B cell (primary cell): ENCODE data around the gene RXFP1. TPM values are rescaled to one million over a fixed set of nuclear protein-coding genes. Genes with fewer than 3 reads are reported as not detected.

ENCODE experiments used
- ATAC-seq: fragments of 200-7000 bp; cut with Tn5 transposase; one replicate; pipeline ENCODE4 v1.10.0; 2021; ENCODE audit warnings: low read depth, mild to moderate bottlenecking, moderate number of reproducible peaks, moderate library complexity
- CTCF ChIA-PET: fragments of 350-600 bp; sonication (Branson Sonifier 250); formaldehyde crosslinking; loops from one replicate; lab custom pipeline; 2021; ENCODE audit warnings: antibody characterized with exemption, inconsistent platforms; lab: Charles Lee
- POLR2A ChIA-PET: fragments of 350-600 bp; sonication (Branson Sonifier 250); formaldehyde crosslinking; loops from one replicate; lab custom pipeline; 2021; ENCODE audit warnings: antibody characterized with exemption; lab: Charles Lee
- DNase-seq: peaks from one replicate; pipeline ENCODE4 v3.0.0; 2013
- H2AFZ ChIP-seq: 2 replicates; pipeline ENCODE4 v1.6.1; 2012; ENCODE audit warnings: mild to moderate bottlenecking, low read depth, low read length; ENCODE audit not compliant: insufficient read depth, poor library complexity, severe bottlenecking
- H3K27ac ChIP-seq, 2 donors: 1 replicate in 1 of 2; 2 replicates in 1 of 2; pipeline ENCODE4 v1.5.1; 2012 to 2013; ENCODE audit warnings: low read length in 2 of 2, mild to moderate bottlenecking in 2 of 2, moderate library complexity in 1 of 2
- H3K27me3 ChIP-seq, 4 experiments: fragments of 200-600 bp in 1 of 4; sonication (generic) in 1 of 4; replicated peaks in 1 of 4; 1 replicate in 2 of 4; 2 replicates in 2 of 4; pipeline versions ENCODE4 v1.6.1 to v1.7.0; 2013 to 2016; ENCODE audit warnings: low read length in 3 of 4, mild to moderate bottlenecking in 2 of 4, mixed read lengths in 1 of 4, moderate library complexity in 1 of 4; ENCODE audit not compliant: insufficient read depth in 4 of 4, control insufficient read depth in 3 of 4; ENCODE audit errors: control extremely low read depth in 1 of 4
- H3K36me3 ChIP-seq, 2 experiments: replicated peaks in 1 of 2; 1 replicate in 1 of 2; 2 replicates in 1 of 2; pipeline versions ENCODE4 v1.6.1 to v1.7.1; 2013; ENCODE audit warnings: low read length in 1 of 2; ENCODE audit not compliant: insufficient read depth in 2 of 2, control insufficient read depth in 1 of 2; ENCODE audit errors: control extremely low read depth in 1 of 2, extremely low read depth in 1 of 2
- H3K4me1 ChIP-seq, 2 donors: fragments of 200-600 bp in 1 of 2; sonication (generic) in 1 of 2; 1 replicate in 1 of 2; 2 replicates in 1 of 2; pipeline versions ENCODE4 v1.5.1 to v1.6.1; 2013 to 2017; ENCODE audit warnings: low read length in 2 of 2; ENCODE audit not compliant: control insufficient read depth in 2 of 2, insufficient read depth in 2 of 2
- H3K4me2 ChIP-seq: replicated peaks from 2 replicates; pipeline ENCODE3; 2012; ENCODE audit warnings: mild to moderate bottlenecking, low read depth, low read length; ENCODE audit not compliant: poor library complexity, severe bottlenecking
- H3K4me3 ChIP-seq, 5 experiments: fragments of 200-600 bp in 1 of 5; sonication (generic) in 1 of 5; 1 replicate in 3 of 5; 2 replicates in 2 of 5; pipeline versions ENCODE4 v1.5.1 to v1.7.0; 2011 to 2016; ENCODE audit warnings: low read length in 4 of 5, mild to moderate bottlenecking in 4 of 5, low read depth in 2 of 5, control low read depth in 1 of 5, moderate library complexity in 1 of 5; ENCODE audit not compliant: insufficient read depth in 1 of 5; ENCODE audit errors: control extremely low read depth in 1 of 5, extremely low read depth in 1 of 5
- H3K79me2 ChIP-seq: fragments of 200-600 bp; sonication (generic); one replicate; pipeline ENCODE4 v1.6.0; 2016; ENCODE audit warnings: low read length; ENCODE audit not compliant: control insufficient read depth, insufficient read depth
- H3K9ac ChIP-seq: fragments of 200-600 bp; sonication (generic); 2 replicates; pipeline ENCODE4 v1.6.1; 2017; ENCODE audit warnings: mild to moderate bottlenecking, low read length, moderate library complexity
- H3K9me3 ChIP-seq, 3 donors: one replicate each; pipeline versions ENCODE4 v1.6.1 to v1.7.1; 2013; ENCODE audit warnings: low read length in 2 of 3; ENCODE audit not compliant: control insufficient read depth in 2 of 3, insufficient read depth in 1 of 3; ENCODE audit errors: control extremely low read depth in 1 of 3
- H4K20me1 ChIP-seq: 2 replicates; pipeline ENCODE4 v1.6.0; 2012; ENCODE audit warnings: mild to moderate bottlenecking, low read length; ENCODE audit not compliant: insufficient read depth, control insufficient read depth, poor library complexity, severe bottlenecking
- H3K27ac Mint-ChIP-seq: one replicate; pipeline ENCODE4 v1.8.0; 2021; ENCODE audit warnings: mixed read lengths
- H3K27me3 Mint-ChIP-seq: one replicate; pipeline ENCODE4 v1.8.0; 2021; ENCODE audit warnings: mixed read lengths
- H3K4me1 Mint-ChIP-seq: one replicate; pipeline ENCODE4 v1.8.0; 2021; ENCODE audit warnings: mixed read lengths
- H3K4me3 Mint-ChIP-seq: one replicate; pipeline ENCODE4 v1.8.0; 2021; ENCODE audit warnings: mixed read lengths
- H3K9me3 Mint-ChIP-seq: one replicate; pipeline ENCODE4 v1.8.0; 2022; ENCODE audit warnings: mixed read lengths; ENCODE audit not compliant: insufficient read depth
- EZH2 ChIP-seq: IDR thresholded peaks from 2 replicates; pipeline ENCODE4 v1.6.1; 2012; ENCODE audit warnings: borderline replicate concordance, low read depth, mild to moderate bottlenecking, moderate library complexity, low read length; ENCODE audit not compliant: insufficient read depth, poor library complexity, severe bottlenecking
- WGBS: methylation state at CpG from one replicate; pipeline ENCODE4 v1.1.5; 2013; ENCODE audit warnings: missing lambda C conversion rate; ENCODE audit not compliant: insufficient coverage; 5-methylcytosine and 5-hydroxymethylcytosine counted together
- intact Hi-C: fragments of 100-400 bp; cut with micrococcal nuclease; formaldehyde crosslinking; loops from one replicate; pipeline ENCODE4 v1.10.0; 2022
- polyA plus RNA-seq: library from polyadenylated mRNA; depleted of rRNA; stranded (reverse); fragments of >200 nt; gene quantifications from 2 replicates; pipeline ENCODE4 v1.2.3, GENCODE V29; 2012
- total RNA-seq, 2 donors: library from RNA; stranded (reverse); fragments of 120-200 nt in 1 of 2; gene quantifications; 1 replicate in 1 of 2; 2 replicates in 1 of 2; pipeline versions ENCODE4 v1.2.3 to v1.2.4, GENCODE V29; 2013 to 2022
- TF ChIP-seq, protein P1 (sequence below): fragments of 200-600 bp; IDR thresholded peaks from one replicate; pipeline ENCODE4 v1.8.0; 2022; ENCODE audit warnings: antibody characterized with exemption, mild to moderate bottlenecking

The RXFP1 gene
- total and polyA plus RNA-seq, 2 donors (not counting 1 experiment from before 2014, with no cell fraction given) = not detected

DNA sequence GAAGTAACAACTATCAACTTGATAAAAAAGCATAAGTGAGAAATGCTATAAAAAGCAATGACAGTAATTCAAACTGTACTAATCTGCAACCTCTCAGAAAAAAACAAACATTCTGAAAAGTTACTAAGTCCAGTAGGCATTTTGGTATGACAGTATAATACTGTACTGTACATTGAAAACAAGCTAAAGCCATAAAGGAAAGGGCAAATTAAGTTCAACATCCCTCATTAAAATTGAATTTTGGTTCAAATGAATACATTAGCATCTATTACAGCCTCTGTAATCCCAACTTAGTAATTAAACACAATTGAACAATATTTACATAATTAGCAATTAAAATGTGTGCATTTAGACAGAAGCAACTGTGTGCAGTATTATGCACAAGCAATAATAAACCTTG, 96.3 kb downstream of the RXFP1 start:
- Histone ChIP-seq H4K20me1 (no peaks in the 10 kb centered on the region), H3K9ac (no peak overlapping the region), H3K79me2 (no peaks in the 10 kb centered on the region), H3K27ac (no peak overlapping the region), H3K4me3 (no peak overlapping the region), H3K36me3 (no peaks in the 10 kb centered on the region), H3K27me3 (peaks cover 0 to 7% (median 0%) of the 10 kb centered on the region in 4 experiments), H3K9me3 (no peaks in the 10 kb centered on the region), H3K4me1 (no peaks in the 10 kb centered on the region), H2AFZ (no peak overlapping the region), H3K4me2 (no peak overlapping the region)
- Mint-ChIP-seq H3K27me3 (peaks cover 20% of the 10 kb centered on the region), H3K27ac (no peak overlapping the region), H3K9me3 (no peaks in the 10 kb centered on the region), H3K4me1 (no peaks in the 10 kb centered on the region), H3K4me3 (no peak overlapping the region)
- ATAC-seq = no peak
- POLR2A ChIA-PET = no interaction called here
- no peak for TF ChIP-seq EZH2
- TF ChIP-seq, protein P1, sequence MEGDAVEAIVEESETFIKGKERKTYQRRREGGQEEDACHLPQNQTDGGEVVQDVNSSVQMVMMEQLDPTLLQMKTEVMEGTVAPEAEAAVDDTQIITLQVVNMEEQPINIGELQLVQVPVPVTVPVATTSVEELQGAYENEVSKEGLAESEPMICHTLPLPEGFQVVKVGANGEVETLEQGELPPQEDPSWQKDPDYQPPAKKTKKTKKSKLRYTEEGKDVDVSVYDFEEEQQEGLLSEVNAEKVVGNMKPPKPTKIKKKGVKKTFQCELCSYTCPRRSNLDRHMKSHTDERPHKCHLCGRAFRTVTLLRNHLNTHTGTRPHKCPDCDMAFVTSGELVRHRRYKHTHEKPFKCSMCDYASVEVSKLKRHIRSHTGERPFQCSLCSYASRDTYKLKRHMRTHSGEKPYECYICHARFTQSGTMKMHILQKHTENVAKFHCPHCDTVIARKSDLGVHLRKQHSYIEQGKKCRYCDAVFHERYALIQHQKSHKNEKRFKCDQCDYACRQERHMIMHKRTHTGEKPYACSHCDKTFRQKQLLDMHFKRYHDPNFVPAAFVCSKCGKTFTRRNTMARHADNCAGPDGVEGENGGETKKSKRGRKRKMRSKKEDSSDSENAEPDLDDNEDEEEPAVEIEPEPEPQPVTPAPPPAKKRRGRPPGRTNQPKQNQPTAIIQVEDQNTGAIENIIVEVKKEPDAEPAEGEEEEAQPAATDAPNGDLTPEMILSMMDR = no peak
- intact Hi-C loops = no loop called here
- no peak for DNase-seq
- CTCF ChIA-PET = no interaction called here

DNA sequence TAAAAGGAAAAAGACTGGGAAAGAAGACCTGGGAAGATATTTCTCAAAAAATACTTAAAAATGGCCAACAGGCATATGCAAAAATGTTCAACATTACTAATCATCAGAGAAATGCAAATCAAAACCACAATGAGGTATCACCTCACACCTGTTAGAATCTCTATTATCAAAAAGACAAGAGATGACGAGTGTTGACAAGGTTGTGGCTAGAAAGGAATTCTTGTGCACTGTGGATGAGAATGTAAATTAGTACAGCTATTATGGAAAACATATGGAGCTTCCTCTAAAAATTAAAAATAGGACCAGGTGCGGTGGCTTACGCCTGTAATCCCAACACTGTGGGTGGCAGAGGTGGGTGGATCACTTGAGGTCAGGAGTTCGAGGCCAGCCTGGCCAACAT, 100.0 kb downstream of the RXFP1 start:
- Mint-ChIP-seq H3K4me3 (no peak overlapping the region), H3K27ac (no peak overlapping the region), H3K27me3 (peaks cover 14% of the 10 kb centered on the region), H3K9me3 (no peaks in the 10 kb centered on the region), H3K4me1 (no peaks in the 10 kb centered on the region)
- H3K27me3 ChIP-seq = peaks cover 0 to 3% (median 0%) of the 10 kb centered on the region in 4 experiments
- H3K9me3 ChIP-seq = no peaks in the 10 kb centered on the region
- TF ChIP-seq, protein P1 = no peak
- no peak for TF ChIP-seq EZH2
- no peaks in the 10 kb centered on the region for H3K79me2 ChIP-seq
- H4K20me1 ChIP-seq = no peaks in the 10 kb centered on the region
- H3K4me2 ChIP-seq = no peak overlapping the region
- no peak overlapping the region for H3K27ac ChIP-seq
- no peak overlapping the region for H2AFZ ChIP-seq
- POLR2A ChIA-PET = no interaction called here
- no peak for ATAC-seq
- no peak for DNase-seq
- H3K9ac ChIP-seq = no peak overlapping the region
- intact Hi-C loops = no loop called here
- no peaks in the 10 kb centered on the region for H3K36me3 ChIP-seq
- CTCF ChIA-PET = no interaction called here
- no peak overlapping the region for H3K4me3 ChIP-seq
- no CpG with 5 or more reads among the region's 4 CpGs for WGBS
- no peaks in the 10 kb centered on the region for H3K4me1 ChIP-seq
